Liver (tissue), 9 donors: ENCODE measurements around the gene ATP1B2. TPM values are rescaled to one million over a fixed set of nuclear protein-coding genes. Genes with fewer than 3 reads are reported as not detected.

ENCODE experiments used
- DNase-seq: peaks from one replicate; pipeline ENCODE4 v3.0.0-alpha.2; 2017; ENCODE audit warnings: low spot score
- H3K27ac ChIP-seq, 2 donors: one replicate each; pipeline ENCODE4 v1.7.0; 2013; ENCODE audit warnings: inconsistent platforms in 2 of 2, low read length in 2 of 2, control low read depth in 1 of 2, low read depth in 1 of 2, mild to moderate bottlenecking in 1 of 2
- H3K27me3 ChIP-seq, 4 donors: one replicate each; pipeline versions ENCODE4 v1.6.1 to v1.7.0; 2013; ENCODE audit warnings: low read length in 3 of 4, inconsistent platforms in 1 of 4, mild to moderate bottlenecking in 1 of 4, moderate library complexity in 1 of 4; ENCODE audit not compliant: control insufficient read depth in 4 of 4, insufficient read depth in 4 of 4
- H3K36me3 ChIP-seq, 4 donors: one replicate each; pipeline versions ENCODE4 v1.6.1 to v1.7.0; 2013; ENCODE audit warnings: low read length in 3 of 4, mild to moderate bottlenecking in 3 of 4, low read depth in 1 of 4, moderate library complexity in 1 of 4; ENCODE audit not compliant: control insufficient read depth in 4 of 4, insufficient read depth in 3 of 4
- H3K4me1 ChIP-seq, 4 donors: one replicate each; pipeline versions ENCODE4 v1.6.1 to v1.7.0; 2013; ENCODE audit warnings: low read length in 3 of 4, mild to moderate bottlenecking in 3 of 4, moderate library complexity in 1 of 4; ENCODE audit not compliant: control insufficient read depth in 4 of 4, insufficient read depth in 4 of 4
- H3K4me3 ChIP-seq, 3 donors: one replicate each; pipeline versions ENCODE4 v1.6.1 to v1.7.0; 2013; ENCODE audit warnings: low read length in 3 of 3, control low read depth in 1 of 3, low read depth in 1 of 3, mild to moderate bottlenecking in 1 of 3
- H3K9ac ChIP-seq, 2 donors: one replicate each; pipeline ENCODE4 v1.7.0; 2013; ENCODE audit warnings: low read length in 2 of 2, mild to moderate bottlenecking in 2 of 2, moderate library complexity in 2 of 2, control low read depth in 1 of 2, low read depth in 1 of 2
- H3K9me3 ChIP-seq, 4 donors: one replicate each; pipeline versions ENCODE4 v1.6.1 to v1.7.0; 2013; ENCODE audit warnings: low read length in 3 of 4; ENCODE audit not compliant: control insufficient read depth in 4 of 4
- EGR1 ChIP-seq, 2 donors: IDR thresholded peaks; 2 replicates each; pipeline ENCODE4 v1.6.1; 2016 to 2018; ENCODE audit warnings: antibody characterized with exemption in 2 of 2, low read depth in 2 of 2
- GABPA ChIP-seq, 2 donors: IDR thresholded peaks in 1 of 2; conservative IDR thresholded peaks in 1 of 2; 2 replicates each; pipeline ENCODE4 v1.6.1; 2016; ENCODE audit warnings: antibody characterized with exemption in 2 of 2, mild to moderate bottlenecking in 1 of 2, moderate library complexity in 1 of 2
- HNF4A ChIP-seq, 2 donors: conservative IDR thresholded peaks; 2 replicates each; pipeline ENCODE4 v1.6.1; 2016; ENCODE audit warnings: antibody characterized with exemption in 2 of 2, mild to moderate bottlenecking in 2 of 2
- HNF4G ChIP-seq: IDR thresholded peaks from 2 replicates; pipeline ENCODE4 v1.6.1; 2016; ENCODE audit warnings: antibody characterized with exemption
- JUND ChIP-seq, 2 donors: IDR thresholded peaks; 2 replicates each; pipeline ENCODE4 v1.6.1; 2016; ENCODE audit warnings: antibody characterized with exemption in 2 of 2
- NR2F2 ChIP-seq: IDR thresholded peaks from 2 replicates; pipeline ENCODE4 v1.6.1; 2016; ENCODE audit warnings: antibody characterized with exemption
- RAD21 ChIP-seq, 2 donors: IDR thresholded peaks; 2 replicates each; pipeline ENCODE4 v1.6.1; 2016; ENCODE audit warnings: antibody characterized with exemption in 2 of 2, mild to moderate bottlenecking in 2 of 2
- REST ChIP-seq: IDR thresholded peaks from 2 replicates; pipeline ENCODE4 v1.6.1; 2016; ENCODE audit warnings: antibody characterized with exemption, mild to moderate bottlenecking
- RXRA ChIP-seq, 2 donors: IDR thresholded peaks; 2 replicates each; pipeline ENCODE4 v1.6.1; 2017 to 2018; ENCODE audit warnings: antibody characterized with exemption in 2 of 2, mild to moderate bottlenecking in 1 of 2
- SP1 ChIP-seq: IDR thresholded peaks from 2 replicates; pipeline ENCODE4 v1.6.1; 2018; ENCODE audit warnings: antibody characterized with exemption, mild to moderate bottlenecking
- ZBTB33 ChIP-seq: IDR thresholded peaks from 2 replicates; pipeline ENCODE4 v1.6.1; 2016; ENCODE audit warnings: antibody characterized with exemption
- WGBS: extraction: QIAGEN DNeasy Blood & Tissue Kit; methylation state at CpG from one replicate; pipeline ENCODE4 v1.1.7; 2013; 5-methylcytosine and 5-hydroxymethylcytosine counted together
- polyA plus RNA-seq, 2 donors: library from polyadenylated mRNA; stranded (reverse) in 1 of 2; unstranded in 1 of 2; fragments of 200-250 nt in 1 of 2; fragments of >200 nt in 1 of 2; fragmentation: Nextera tagmentation in 1 of 2; extraction: Ambion mirVana in 1 of 2; gene quantifications; one replicate each; pipeline versions ENCODE4 v1.2.1 to v1.2.3, GENCODE V29; 2013 to 2015
- total RNA-seq, 2 donors: library from RNA; depleted of rRNA; stranded (reverse); fragments of >200 nt; gene quantifications; one replicate each; pipeline ENCODE4 v1.2.3, GENCODE V29; 2014
- TF ChIP-seq, protein P1 (sequence below): fragments of 150-350 bp; IDR thresholded peaks from 2 replicates; pipeline ENCODE4 v1.5.1; 2017; ENCODE audit warnings: improper control_type of control experiment, low read depth, low read length; ENCODE audit not compliant: missing input control
- donor health status: healthy.
- donor health status: healthy.
- donor health status: healthy.
- donor health status: healthy.
- donor health status: healthy.

ATP1B2 gene
- total and polyA plus RNA-seq, 4 donors = 0.33 to 8.3 (median 2.0) TPM

- no peak for TF ChIP-seq RAD21 (IDR thresholded peaks at IDR 0.05)
Observed at GRCh38 chr17:7684851-7685532, 34.3 kb downstream of the ATP1B2 start (continued).

GRCh38 chr17:7685533-7686221 lies 35.0 kb downstream of the ATP1B2 start:
- Histone ChIP-seq H3K27me3 (no peaks in the 10 kb centered on the region), H3K4me1 (peaks cover 4 to 31% (median 24%) of the 10 kb centered on the region in 4 donors), H3K9me3 (no peaks in the 10 kb centered on the region), H3K27ac (peak overlapping the region; percentile 93 to 98), H3K9ac (peak overlapping the region; percentile 93), H3K36me3 (no peaks in the 10 kb centered on the region), H3K4me3 (peak overlapping the region; percentile 84 to 100 (median 85))
- peak; percentile 91 for DNase-seq
- 5% methylated on average over 44 of the region's 44 CpGs for WGBS
- TF ChIP-seq RXRA (IDR thresholded peaks at IDR 0.05) (peak in 1 of 2 donors; percentile 32), NR2F2 (peak; percentile 18), JUND (IDR thresholded peaks at IDR 0.05) (no peak), GABPA (IDR thresholded peaks at IDR 0.05 in 1 of 2, conservative IDR thresholded peaks at IDR 0.05 in 1 of 2) (peak; percentile 56 to 86), ZBTB33 (peak; percentile 82), REST (peak; percentile 69), RAD21 (IDR thresholded peaks at IDR 0.05) (peak in 1 of 2 donors; percentile 40), HNF4A (conservative IDR thresholded peaks at IDR 0.05) (peak in 1 of 2 donors; percentile 3), EGR1 (IDR thresholded peaks at IDR 0.05; ENCODE audit: low read depth in 2 of 2) (no peak), HNF4G (no peak), SP1 (peak; percentile 38)
- TF ChIP-seq, protein P1, sequence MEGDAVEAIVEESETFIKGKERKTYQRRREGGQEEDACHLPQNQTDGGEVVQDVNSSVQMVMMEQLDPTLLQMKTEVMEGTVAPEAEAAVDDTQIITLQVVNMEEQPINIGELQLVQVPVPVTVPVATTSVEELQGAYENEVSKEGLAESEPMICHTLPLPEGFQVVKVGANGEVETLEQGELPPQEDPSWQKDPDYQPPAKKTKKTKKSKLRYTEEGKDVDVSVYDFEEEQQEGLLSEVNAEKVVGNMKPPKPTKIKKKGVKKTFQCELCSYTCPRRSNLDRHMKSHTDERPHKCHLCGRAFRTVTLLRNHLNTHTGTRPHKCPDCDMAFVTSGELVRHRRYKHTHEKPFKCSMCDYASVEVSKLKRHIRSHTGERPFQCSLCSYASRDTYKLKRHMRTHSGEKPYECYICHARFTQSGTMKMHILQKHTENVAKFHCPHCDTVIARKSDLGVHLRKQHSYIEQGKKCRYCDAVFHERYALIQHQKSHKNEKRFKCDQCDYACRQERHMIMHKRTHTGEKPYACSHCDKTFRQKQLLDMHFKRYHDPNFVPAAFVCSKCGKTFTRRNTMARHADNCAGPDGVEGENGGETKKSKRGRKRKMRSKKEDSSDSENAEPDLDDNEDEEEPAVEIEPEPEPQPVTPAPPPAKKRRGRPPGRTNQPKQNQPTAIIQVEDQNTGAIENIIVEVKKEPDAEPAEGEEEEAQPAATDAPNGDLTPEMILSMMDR = no peak
